PC-9 (cell line): ENCODE measurements around the gene REG4. TPM values are rescaled to one million over a fixed set of nuclear protein-coding genes. Genes with fewer than 3 reads are reported as not detected.

Experiments used
- BruUV-seq: library from RNA; stranded (reverse); fragments of 400-500 nt; replicated peaks from 2 replicates; lab custom pipeline; 2021; lab: Mats Ljungman, UMichigan
- CTCF ChIA-PET: fragments of 300-600 bp; sonication (Branson Sonifier 250); formaldehyde crosslinking; loops from one replicate; lab custom pipeline; 2022; ENCODE audit warnings: antibody characterized with exemption; lab: Charles Lee
- POLR2A ChIA-PET: fragments of 300-600 bp; sonication (Branson Sonifier 250); formaldehyde crosslinking; loops from one replicate; lab custom pipeline; 2022; ENCODE audit warnings: antibody characterized with exemption; ENCODE audit not compliant: unreplicated experiment; lab: Charles Lee
- DNase-seq, 2 experiments: peaks; one replicate each; pipeline versions ENCODE4 v3.0.0 to v3.0.0-alpha.2; 2015 to 2022; ENCODE audit warnings: mixed read lengths in 1 of 2
- H2AFZ ChIP-seq: fragments of 200-600 bp; sonication (generic); 2 replicates; pipeline ENCODE4 v1.8.1; 2017; ENCODE audit warnings: antibody characterized with exemption
- H3F3A ChIP-seq: fragments of 200-600 bp; sonication (generic); 2 replicates; pipeline ENCODE4 v1.8.1; 2017; ENCODE audit warnings: antibody characterized with exemption, mild to moderate bottlenecking, low read depth; ENCODE audit not compliant: insufficient read depth
- H3K27ac ChIP-seq: fragments of 200-600 bp; sonication (generic); 2 replicates; pipeline ENCODE4 v1.6.1; 2016; ENCODE audit warnings: mixed run types
- H3K27me3 ChIP-seq: fragments of 200-600 bp; sonication (generic); 2 replicates; pipeline ENCODE4 v1.6.1; 2016; ENCODE audit warnings: low read depth, mixed run types; ENCODE audit not compliant: insufficient read depth
- H3K36me3 ChIP-seq: fragments of 200-600 bp; sonication (generic); 2 replicates; pipeline ENCODE4 v1.6.1; 2016; ENCODE audit warnings: low read depth, mixed run types
- H3K4me1 ChIP-seq: fragments of 200-600 bp; sonication (generic); replicated peaks from 2 replicates; pipeline ENCODE4 v1.6.1; 2016; ENCODE audit warnings: mixed run types; ENCODE audit not compliant: insufficient read depth
- H3K4me2 ChIP-seq: fragments of 200-600 bp; sonication (generic); 2 replicates; pipeline ENCODE4 v1.6.1; 2017; ENCODE audit warnings: mixed run types
- H3K4me3 ChIP-seq: fragments of 200-600 bp; sonication (generic); 2 replicates; pipeline ENCODE4 v1.6.1; 2016; ENCODE audit warnings: mixed run types
- H3K79me2 ChIP-seq: fragments of 200-600 bp; sonication (generic); 2 replicates; pipeline ENCODE4 v1.6.1; 2017; ENCODE audit warnings: low read depth, mixed run types
- H3K9me2 ChIP-seq: fragments of 200-600 bp; sonication (generic); 2 replicates; pipeline ENCODE4 v1.8.1; 2017; ENCODE audit warnings: mild to moderate bottlenecking; ENCODE audit not compliant: insufficient read depth
- H3K9me3 ChIP-seq: fragments of 200-600 bp; sonication (generic); 2 replicates; pipeline ENCODE4 v1.8.1; 2016; ENCODE audit warnings: low read depth; ENCODE audit not compliant: insufficient read depth
- H4K20me1 ChIP-seq: fragments of 200-600 bp; sonication (generic); 2 replicates; pipeline ENCODE4 v1.8.1; 2017; ENCODE audit not compliant: insufficient read depth
- CTCF ChIP-seq: fragments of 200-600 bp; sonication (generic); conservative IDR thresholded peaks from 2 replicates; pipeline ENCODE4 v1.6.1; 2017; ENCODE audit warnings: mixed run types, antibody characterized with exemption, mild to moderate bottlenecking, moderate library complexity
- EZH2 ChIP-seq: fragments of 200-600 bp; sonication (generic); IDR thresholded peaks from 2 replicates; pipeline ENCODE4 v1.8.0; 2017; ENCODE audit warnings: antibody characterized with exemption, low read depth
- intact Hi-C: fragments of 100-400 bp; cut with micrococcal nuclease; formaldehyde crosslinking; loops from one replicate; pipeline ENCODE4 v1.10.0; 2022; ENCODE audit not compliant: unreplicated experiment
- total RNA-seq: library from RNA; stranded (reverse); gene quantifications from 2 replicates; pipeline ENCODE4 v1.2.3, GENCODE V29; 2021

Gene REG4
- total RNA-seq, 1 experiment from 2014 or later = not detected

- no peaks in the 10 kb centered on the region for H3K36me3 ChIP-seq
- TF ChIP-seq CTCF (no peak), EZH2 (no peak)
- no peak overlapping the region for H3K27ac ChIP-seq
- no peaks in the 10 kb centered on the region for H3K4me1 ChIP-seq
- H4K20me1 ChIP-seq = no peaks in the 10 kb centered on the region
- no TSS peak for BruUV-seq
- no peaks in the 10 kb centered on the region for H3K9me3 ChIP-seq
- H3F3A ChIP-seq = no peaks in the 10 kb centered on the region
- no peak for DNase-seq
- ChIA-PET CTCF (interaction anchor here (0.6 kb wide), 1 partner anchor 18 kb away, joined by 3 read pairs; no protein-coding TSS in a partner anchor), POLR2A (no interaction called here)
- no peaks in the 10 kb centered on the region for H3K27me3 ChIP-seq
- H2AFZ ChIP-seq = no peak overlapping the region
- no peak overlapping the region for H3K4me3 ChIP-seq
- H3K4me2 ChIP-seq = no peak overlapping the region
- H3K9me2 ChIP-seq = no peaks in the 10 kb centered on the region
- intact Hi-C loops = loop anchor here (10.0 kb wide), 1 partner anchor 59 kb away; no protein-coding TSS in a partner anchor
- H3K79me2 ChIP-seq = no peaks in the 10 kb centered on the region
Observed at GRCh38 chr1:119805746-119806145, 5.5 kb downstream of the REG4 start.

GRCh38 chr1:119805247-119805646, 6.0 kb downstream of the REG4 start:
- H4K20me1 ChIP-seq = no peaks in the 10 kb centered on the region
- POLR2A ChIA-PET = no interaction called here
- CTCF ChIA-PET = interaction anchor here (0.6 kb wide), 1 partner anchor 18 kb away, joined by 3 read pairs; no protein-coding TSS in a partner anchor
- H3K4me3 ChIP-seq = no peak overlapping the region
- no peak for DNase-seq
- H2AFZ ChIP-seq = no peak overlapping the region
- no peaks in the 10 kb centered on the region for H3K27me3 ChIP-seq
- BruUV-seq = no TSS peak
- H3K9me3 ChIP-seq = no peaks in the 10 kb centered on the region
- H3F3A ChIP-seq = no peaks in the 10 kb centered on the region
- TF ChIP-seq CTCF (no peak), EZH2 (no peak)
- intact Hi-C loops = loop anchor here (10.0 kb wide), 1 partner anchor 60 kb away; no protein-coding TSS in a partner anchor
- H3K4me1 ChIP-seq = no peaks in the 10 kb centered on the region
- H3K79me2 ChIP-seq = no peaks in the 10 kb centered on the region
- no peaks in the 10 kb centered on the region for H3K36me3 ChIP-seq
- H3K27ac ChIP-seq = no peak overlapping the region
- H3K4me2 ChIP-seq = no peak overlapping the region
- H3K9me2 ChIP-seq = no peaks in the 10 kb centered on the region

DNA sequence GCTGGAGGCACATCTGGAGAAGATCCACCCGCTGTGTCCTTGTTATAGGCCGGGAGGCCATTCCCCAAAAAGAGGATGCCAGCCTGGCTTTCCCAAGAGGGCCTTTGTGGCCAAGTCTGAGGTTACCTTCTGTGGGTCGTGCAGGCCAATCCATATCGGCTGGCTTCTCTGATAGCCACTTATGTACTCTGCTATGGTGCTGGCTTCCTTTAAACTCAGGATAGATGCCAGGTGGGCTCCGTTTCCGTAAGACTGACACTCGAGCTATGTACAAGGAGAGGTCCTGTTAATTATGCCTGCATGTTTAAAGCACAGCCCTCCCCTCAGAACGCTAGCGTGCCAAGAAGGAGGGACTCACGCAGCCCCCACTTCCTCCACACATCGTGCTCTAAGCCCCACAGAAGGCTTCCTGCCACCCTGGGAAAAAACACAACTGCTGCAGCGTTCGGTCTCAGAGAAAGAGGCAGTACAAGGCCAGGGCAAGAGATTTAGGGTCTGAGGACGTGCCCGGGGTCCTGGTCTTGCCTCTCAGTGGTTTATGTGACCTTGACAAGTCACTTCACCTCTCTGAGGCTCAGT, 11.6 kb downstream of the REG4 start:
- no peaks in the 10 kb centered on the region for H3K9me3 ChIP-seq
- no peak overlapping the region for H2AFZ ChIP-seq
- H3K36me3 ChIP-seq = no peaks in the 10 kb centered on the region
- H3K79me2 ChIP-seq = no peaks in the 10 kb centered on the region
- H3K27ac ChIP-seq = no peak overlapping the region
- H3K4me2 ChIP-seq = no peak overlapping the region
- no peak for TF ChIP-seq EZH2
- POLR2A ChIA-PET = no interaction called here
- intact Hi-C loops = loop anchor here (10.0 kb wide), 1 partner anchor 65 kb away; no protein-coding TSS in a partner anchor
- no peaks in the 10 kb centered on the region for H3K9me2 ChIP-seq
- no TSS peak for BruUV-seq
- no peaks in the 10 kb centered on the region for H3K4me1 ChIP-seq
- no peak overlapping the region for H3K4me3 ChIP-seq
- no peak for DNase-seq
- CTCF ChIA-PET = no interaction called here
- no peaks in the 10 kb centered on the region for H3F3A ChIP-seq
- no peaks in the 10 kb centered on the region for H4K20me1 ChIP-seq
- no peaks in the 10 kb centered on the region for H3K27me3 ChIP-seq

- CTCF ChIA-PET = no interaction called here
Observed at GRCh38 chr1:119799003-119799402, 12.3 kb downstream of the REG4 start.

More at GRCh38 chr1:119799003-119799402, 12.3 kb downstream of the REG4 start:
- Histone ChIP-seq H3K4me2 (no peak overlapping the region), H2AFZ (no peak overlapping the region), H3K27ac (no peak overlapping the region), H3K9me3 (no peaks in the 10 kb centered on the region), H3K4me1 (no peaks in the 10 kb centered on the region), H3K27me3 (no peaks in the 10 kb centered on the region), H3K79me2 (no peaks in the 10 kb centered on the region), H3K36me3 (no peaks in the 10 kb centered on the region), H3K9me2 (no peaks in the 10 kb centered on the region), H3K4me3 (no peak overlapping the region), H4K20me1 (no peaks in the 10 kb centered on the region), H3F3A (no peaks in the 10 kb centered on the region)
- BruUV-seq = no TSS peak
- TF ChIP-seq EZH2 (no peak), CTCF (no peak)
- POLR2A ChIA-PET = no interaction called here
- DNase-seq = no peak
- intact Hi-C loops = no loop called here
